ENCODE results near the gene ZNRF3.
"Not testable (repeated sequence)": the region's sequence is repeated elsewhere in the genome, so short reads cannot be mapped to it uniquely, and the experiment has no call there.

ZNRF3 gene

DNA sequence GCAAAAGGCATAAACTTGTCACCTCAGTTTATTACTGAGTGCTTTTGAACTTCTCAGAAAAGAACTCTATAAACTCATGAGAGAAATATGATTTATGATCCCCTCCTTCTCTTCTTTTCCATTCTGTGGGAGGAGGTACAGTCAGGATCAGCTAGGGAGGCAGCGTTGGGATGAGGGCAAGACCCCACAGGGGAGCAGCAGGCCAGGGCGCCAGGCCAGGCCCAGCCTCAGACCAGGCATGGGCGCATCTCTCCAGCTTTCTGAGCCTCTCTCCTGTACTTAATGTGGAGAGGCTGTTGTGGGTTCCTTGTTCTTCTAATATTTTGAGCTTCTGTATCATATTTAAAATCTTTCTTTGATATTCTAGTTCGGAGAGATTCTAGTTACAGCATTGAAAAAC is 106.5 kb downstream of the ZNRF3 start:
- no peak for DNase-seq

DNA sequence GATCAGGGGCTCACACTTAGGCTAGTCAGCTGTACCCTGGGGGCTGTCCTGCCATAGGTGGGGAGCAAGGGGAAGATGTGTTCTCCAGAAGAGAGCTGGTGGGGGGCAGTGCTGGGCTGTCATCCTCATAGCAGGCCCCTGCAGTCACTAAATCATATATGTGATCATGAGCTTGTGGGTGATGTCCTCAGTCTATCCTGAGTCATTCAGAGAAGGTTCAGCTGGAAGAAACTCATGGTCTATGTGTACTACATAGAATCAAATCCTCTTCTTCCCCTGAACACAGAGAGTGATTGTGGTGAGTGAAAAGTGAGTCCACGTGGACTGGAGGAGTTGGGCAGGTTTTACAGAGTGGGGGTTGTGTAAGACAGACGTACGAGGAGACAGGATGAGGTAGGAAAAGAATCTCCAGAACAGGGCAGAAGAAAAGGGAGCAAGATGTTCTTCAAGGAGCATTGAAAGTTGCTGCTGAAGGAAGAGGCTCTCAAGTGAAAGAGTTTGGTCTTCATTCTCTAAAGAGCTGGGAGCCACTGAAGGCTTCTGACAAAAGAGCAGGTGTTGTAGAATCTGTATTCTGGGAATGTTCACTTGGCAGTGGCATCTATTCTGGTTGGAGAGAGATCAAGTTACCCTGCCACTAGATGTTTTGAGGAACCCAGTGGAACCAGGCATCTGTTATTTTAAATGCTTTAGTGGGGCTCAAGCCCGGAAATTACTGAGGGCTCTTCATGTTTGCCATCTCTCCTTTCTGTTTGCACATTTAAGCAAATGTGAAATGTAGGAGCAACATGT is 109.4 kb downstream of the ZNRF3 start:
- peak; percentile 34 for DNase-seq

DNA sequence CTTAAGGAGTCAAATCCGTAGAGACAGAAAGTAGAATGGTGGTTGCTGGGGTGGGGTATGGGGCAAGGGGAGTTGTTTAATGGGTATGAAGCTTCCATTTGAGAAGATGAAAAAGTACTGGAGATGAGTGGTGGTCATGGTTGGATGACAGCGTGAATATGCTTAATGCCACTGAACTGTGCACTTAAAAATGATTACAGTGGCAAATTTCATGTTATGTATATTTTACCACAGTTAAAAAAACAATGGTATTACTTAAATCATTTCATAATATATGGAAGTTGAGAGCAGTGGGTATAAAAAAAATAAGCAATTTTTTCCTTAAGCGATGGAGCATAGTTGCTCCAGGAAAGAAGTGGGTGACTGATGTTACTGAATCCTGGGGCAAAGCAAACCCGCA is 111.2 kb downstream of the ZNRF3 start:
- no peak for DNase-seq

DNA sequence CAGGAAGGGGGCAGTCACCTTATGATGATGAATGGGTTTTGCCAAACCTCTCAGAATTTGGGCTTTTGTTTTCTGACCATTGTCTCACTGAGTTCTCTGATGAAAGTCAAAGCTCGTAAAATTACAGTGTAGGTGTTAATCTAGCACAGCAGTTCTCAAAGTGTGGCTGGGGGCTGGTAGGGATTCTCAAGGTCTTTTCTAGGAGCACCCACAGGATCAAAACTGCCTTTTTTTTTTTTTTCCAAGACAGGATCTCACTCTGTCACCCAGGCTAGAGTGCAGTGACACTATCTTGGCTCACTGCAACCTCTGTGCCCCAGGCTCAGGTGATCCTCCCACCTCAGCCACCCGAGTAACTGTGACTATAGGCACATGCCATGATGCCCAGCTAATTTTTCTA is 112.2 kb downstream of the ZNRF3 start:
- no peak for DNase-seq

DNA sequence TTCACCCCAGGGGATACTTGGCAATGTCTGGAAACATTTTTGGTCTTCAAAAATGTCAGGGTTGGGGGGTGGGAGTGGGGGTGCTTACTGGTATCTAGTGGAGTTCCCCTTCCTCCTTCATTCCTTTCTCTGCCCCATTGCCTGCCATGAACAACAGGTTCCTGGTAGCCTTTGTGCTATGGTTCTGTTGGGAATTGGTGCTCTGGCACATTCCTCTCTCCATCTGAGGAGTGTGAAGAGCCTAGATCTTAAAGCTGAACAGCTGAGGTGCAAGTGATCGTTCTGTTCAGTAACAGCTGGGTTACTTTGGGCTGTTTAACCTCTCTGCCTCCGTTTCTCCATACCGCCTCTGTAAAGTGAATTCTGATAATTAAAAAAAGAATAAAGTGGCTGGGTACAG is 114.0 kb downstream of the ZNRF3 start:
- no peak for DNase-seq

DNA sequence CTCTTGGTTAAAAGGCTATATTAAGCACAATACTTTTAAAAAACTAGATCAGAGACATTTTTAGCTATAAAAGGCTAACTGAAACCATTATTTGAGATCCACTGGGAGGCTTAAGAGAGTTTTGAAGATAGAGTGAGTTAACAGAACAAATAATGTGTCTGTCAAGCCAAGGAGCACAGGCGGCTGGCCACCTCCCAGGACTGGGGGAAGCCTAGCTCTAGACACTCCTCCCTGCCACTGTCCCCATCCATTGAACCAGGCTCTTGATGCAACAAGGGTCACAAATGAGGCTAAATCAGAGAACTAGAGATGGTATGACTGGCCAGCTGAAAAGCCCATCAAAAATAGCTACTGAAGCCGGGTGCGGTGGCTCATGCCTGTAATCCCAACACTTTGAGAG is 115.3 kb downstream of the ZNRF3 start:
- DNase-seq, result no peak

DNA sequence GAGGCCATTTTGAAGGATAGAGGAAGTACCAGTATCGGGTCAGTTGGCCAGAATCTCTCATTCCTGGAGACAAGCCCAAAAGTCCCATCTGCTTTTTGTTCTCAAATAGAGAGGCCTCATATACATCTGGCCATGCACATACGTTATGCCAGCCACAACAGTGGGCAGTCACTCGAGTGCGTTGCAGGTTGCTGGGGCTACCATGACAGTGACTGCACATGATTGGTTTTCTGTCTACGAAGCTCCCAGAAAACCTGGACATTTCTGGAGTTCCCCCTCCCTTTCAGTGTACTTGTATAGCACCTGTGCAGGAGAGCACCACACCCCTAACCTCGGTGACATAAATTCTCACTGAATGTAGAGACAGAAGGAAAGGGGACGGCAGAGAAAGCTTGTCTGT is 116.1 kb downstream of the ZNRF3 start:
- no peak for DNase-seq

DNA sequence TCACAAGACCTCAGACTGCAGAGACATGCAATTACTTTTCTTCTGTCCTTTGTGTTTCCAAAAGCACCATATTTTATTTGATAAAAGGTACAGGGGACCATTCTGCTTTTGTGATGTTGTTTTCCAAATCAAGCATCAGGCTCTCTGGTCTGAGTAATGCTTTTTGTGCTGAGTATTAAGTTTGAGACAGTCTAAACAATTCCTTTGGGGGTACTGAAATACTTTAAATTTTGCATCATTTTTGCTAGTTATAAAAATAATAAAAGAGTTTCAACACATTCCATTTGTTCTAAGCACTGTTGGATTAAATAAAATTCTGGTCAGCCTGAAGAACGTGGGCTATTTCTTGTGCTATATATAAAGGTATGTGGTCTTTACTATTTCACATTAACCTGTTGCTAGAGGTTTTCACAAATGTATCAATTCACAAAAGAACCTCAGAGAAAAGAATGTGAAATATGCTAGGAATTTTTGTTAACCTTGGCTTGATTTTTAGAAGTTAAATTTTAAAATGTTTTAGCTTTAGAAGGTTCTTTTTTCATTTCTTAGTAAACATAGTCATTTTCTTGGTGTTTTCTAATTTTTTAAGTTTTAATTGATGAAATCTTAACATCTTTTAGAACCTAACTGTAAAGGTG is 116.7 kb downstream of the ZNRF3 start:
- DNase-seq, result no peak

DNA sequence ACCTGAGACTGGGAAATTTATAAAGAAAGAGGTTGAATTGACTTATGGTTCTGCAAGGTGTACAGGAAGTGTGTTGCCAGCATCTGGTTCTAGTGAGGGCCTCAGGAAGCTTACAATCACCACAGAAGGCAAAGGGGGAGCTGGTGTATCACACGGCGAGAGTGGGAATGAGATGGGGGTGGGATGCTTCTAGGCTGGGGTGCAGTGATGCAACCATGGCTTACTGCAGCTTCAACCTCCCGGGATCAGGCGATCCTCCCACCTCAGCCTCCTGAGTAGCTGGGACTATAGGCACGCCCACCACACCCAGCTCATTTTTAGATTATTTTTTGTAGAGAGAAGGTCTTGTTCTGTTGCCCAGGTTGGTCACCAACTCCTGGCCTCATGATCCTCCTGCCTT is 117.3 kb downstream of the ZNRF3 start:
- DNase-seq, result no peak

DNA sequence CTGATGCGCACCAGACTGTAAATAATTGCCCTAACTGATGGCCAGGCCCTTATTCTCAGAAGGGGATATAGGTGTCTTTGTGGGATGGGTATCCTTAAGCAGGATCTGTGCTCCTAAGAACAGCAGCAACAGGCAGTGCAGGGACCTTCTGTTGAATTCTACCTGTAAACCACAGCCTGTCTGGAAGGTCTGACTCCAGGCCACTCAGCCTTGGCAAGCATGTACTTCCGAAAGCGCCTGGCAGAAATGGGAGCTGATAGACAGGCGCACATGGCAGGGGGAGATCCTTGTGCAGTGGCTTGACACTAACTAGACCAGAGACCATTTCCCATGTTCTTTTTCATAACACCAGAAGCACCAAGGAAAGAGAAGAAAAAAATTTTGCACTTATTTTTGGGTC is 119.2 kb downstream of the ZNRF3 start:
- DNase-seq, result no peak

DNA sequence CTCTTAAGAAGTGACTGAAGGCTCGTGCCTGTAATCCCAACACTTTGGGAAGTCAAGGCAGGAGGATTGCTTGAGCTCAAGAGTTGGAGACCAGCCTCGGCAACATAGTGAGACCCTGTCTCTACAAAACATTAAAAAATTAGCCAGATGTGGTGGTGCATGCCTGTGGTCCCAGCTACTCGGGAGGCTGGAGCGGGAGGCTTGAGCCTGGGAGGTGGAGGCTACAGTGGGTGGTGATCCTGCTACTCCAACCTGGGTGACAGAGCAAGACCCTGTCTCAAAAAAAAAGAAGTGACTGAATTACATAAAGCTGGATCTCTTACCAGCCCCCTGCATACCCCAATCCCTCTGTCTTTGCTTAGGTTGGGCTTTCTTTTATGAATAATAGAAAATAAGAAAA is 120.2 kb downstream of the ZNRF3 start:
- DNase-seq, result no peak

DNA sequence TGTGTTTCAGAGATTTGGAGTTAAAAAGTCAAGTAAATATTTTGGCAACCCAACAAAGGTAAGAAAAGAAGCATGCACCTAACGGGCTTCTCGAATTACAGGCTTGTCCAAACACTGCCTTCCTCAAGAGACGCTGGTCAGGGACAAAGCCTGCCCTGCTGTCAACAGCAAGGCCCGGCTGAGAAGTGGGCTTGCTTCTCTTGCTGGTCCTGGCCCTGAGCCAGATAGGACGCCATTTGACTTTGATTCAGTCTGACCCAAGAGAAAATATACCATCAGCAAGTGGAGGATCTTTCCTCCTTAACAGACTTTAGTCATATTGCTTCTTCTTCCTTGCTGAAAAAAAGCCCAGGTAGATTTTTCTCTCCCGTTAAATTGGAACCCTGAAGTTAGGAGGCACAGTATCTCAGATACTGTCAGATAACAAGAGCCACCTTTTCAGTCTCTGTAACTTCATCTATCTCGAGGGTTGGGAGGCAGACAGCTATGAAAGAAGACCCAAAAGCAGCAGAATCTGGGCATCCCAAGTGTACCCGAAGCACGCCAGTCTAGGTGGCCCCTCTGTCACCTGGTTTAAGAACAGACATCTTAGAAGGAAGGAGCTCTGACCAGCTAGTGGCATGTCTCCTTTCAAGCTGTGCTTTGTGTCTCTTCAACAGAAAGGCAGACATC is 120.7 kb downstream of the ZNRF3 start:
- no peak for DNase-seq

DNA sequence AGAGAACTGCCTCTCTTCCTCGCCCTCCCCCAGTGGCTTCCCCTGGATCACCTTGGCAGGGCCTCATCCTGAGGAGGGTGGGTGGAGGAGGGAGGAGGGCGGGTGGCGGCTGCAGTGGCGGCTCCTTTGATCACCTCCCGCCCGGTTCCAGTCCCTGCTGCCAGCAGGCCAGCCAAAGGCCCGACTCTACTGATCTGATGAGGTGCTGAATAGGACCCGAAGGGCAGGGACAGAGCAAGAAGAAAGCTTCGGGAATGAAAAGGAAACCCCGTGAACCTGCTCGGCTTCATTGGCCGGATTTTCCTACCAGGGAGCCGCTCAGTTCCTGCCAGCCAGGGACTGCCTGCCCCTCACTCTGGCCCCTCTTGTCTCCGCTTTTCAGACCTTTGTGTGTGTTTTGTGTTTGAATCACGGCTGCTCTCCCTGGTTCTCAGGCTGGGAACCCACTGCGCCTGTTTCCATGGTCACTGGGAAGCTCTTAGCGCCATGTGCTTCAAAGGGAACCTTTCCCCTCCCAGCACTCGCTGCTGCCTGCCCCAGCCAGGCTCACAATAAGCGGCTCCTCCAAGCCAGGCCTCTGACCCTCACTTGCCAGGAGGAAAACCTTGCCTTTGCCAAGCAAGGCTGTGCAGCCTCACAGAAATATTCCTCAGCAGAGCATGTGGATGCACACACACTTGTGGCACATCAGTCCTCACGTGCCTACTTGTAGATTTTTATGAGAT is 121.4 kb downstream of the ZNRF3 start:
- DNase-seq, result no peak

DNA sequence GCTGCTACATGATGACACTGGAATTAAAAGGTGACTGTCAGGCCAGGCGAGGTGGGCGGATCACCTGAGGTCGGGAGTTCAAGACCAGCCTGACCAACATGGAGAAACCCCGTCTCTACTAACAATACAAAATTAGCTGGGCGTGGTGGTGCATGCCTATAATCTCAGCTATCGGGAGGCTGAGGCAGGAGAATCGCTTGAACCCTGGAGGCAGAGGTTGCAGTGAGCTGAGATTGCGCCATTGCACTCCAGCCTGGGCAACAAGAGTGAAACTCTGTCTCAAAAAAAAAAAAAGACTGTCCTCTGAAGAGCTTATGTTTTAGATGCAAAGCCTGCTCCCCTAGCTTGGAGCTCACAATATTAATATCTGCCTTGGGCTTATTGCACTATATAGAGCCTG is 122.4 kb downstream of the ZNRF3 start:
- DNase-seq, result not testable (repeated sequence)

DNA sequence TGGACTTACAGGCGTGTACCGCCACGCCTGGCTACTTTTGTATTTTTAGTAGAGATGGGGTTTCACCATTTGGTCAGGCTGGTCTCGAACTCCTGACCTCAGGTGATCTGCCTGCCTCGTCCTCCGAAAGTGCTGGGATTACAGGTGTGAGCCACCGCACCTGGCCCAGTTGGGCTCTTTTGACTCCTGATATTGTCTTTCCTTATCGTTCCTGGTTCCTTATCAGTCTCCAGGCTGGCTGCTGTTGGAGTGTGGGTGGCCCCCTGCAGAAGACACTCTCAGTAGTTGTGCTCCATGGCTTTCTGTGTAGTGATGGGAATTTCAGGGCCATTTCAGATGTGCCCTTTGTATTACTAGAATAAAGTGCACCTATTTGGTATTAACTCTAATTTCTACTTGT is 123.0 kb downstream of the ZNRF3 start:
- no peak for DNase-seq

DNA sequence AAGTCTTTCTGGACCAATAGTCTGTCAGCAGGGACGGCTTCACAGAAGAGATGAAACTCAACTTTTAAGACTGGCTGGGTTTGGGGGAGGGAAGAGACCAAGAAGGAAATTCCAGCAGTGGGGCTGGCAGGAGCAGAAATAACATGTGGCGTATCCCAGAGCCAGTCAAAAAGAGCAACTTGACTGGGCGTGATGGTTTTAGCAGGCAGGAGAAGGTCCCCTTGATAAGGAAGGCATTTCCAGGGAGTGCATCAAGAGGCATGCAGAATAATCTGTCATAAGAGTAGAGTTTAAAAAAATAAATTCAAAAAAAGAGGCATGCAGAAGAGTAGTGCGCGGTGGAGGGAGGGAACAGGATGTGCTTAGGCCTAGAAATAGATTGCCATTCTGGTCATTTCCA is 125.8 kb downstream of the ZNRF3 start:
- DNase-seq, result no peak

DNA sequence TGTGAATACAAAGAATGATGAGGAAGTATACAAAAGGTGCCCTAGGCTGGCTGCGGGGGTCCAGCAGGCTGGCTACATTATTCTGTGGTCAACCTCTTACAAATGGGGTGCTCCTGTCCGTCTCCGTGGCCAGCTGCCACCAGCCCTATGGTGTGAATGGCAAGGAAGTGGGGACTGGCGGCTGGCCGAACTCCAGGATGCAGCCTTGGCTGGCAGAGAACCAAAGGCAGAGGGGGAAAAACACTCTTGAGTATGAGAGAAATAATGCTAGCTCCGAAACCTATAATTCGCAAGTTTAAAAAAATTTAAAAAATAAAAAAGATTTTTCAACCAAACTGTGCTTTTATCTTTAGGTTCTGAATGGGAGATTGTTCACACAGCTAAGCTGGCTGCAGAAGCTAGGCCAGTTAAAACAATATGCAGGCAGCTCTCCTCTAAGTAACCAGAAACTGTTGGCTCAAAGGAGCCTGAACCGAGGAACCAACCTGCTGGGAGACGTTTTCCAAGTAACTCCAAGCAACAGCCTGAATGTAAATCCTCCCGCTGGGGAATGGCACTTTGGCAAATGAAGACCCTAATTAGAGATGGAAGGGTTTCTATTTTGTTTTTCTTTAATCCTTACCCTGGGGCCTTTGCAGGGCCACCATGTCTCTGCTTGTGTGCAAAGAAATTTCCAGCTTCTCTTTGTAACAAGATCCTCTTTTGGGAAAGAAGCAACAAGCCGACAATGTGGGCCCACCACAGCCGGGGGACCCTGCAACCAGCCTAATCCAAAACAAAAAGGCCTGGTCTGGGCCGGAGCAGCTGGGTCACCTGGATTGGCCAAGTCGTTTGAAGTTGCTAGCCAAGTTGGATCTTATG is 128.1 kb downstream of the ZNRF3 start:
- no peak for DNase-seq

DNA sequence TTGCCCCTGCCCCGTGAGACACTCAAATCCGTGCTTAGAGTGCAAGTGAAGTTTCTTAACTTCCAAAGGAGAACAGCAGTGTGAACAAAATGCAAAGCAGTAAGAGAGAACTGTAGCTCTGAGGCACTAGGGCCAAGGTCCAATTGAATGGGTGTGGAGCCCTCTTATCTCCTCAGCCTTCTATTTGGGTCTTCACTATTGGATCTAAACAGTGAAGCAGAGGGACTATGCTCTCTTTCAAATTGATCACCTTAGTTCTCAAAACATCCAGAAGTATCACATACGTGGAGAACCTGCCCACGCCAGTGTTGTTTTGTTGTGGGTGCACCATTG is 128.7 kb downstream of the ZNRF3 start:
- DNase-seq, result no peak

DNA sequence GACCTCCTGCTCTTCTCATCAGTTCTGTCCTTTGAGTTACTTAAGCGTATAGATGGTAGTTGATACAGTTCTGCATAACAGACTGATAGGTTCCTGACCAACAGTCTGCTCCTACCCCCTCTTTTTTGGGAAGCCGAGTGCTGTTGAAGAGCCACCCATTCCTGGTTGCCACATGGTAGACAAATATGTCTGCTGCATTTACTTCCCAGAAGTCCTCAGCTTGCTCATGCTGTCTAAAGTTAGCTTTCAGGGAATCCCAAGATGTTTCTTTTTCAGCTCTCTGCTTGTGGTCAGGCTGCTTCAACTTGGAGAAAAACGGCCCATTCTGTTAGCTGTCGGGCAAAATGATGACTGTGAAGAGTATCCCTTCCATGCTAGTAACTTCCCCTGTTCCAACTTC is 129.6 kb downstream of the ZNRF3 start:
- no peak for DNase-seq

DNA sequence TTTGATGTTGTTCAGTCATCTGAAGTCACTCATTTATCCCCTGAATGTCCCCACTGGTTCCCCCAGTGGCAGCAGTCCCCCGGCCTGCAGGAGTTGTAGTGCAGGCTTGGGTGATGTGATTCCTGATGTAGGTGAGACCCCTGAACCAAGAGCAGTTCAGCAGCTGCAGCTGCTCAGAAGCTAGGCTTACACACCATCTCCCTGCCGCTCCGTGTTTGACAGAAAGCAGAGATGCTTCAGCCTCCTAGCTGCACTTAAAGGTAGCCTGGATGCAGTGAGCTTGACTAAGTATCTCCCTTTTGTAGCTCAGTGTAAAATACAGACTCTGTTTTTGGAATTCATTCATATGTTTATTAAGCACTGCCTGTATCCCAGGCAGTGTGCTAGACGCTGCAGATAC is 130.9 kb downstream of the ZNRF3 start:
- DNase-seq, result no peak

DNA sequence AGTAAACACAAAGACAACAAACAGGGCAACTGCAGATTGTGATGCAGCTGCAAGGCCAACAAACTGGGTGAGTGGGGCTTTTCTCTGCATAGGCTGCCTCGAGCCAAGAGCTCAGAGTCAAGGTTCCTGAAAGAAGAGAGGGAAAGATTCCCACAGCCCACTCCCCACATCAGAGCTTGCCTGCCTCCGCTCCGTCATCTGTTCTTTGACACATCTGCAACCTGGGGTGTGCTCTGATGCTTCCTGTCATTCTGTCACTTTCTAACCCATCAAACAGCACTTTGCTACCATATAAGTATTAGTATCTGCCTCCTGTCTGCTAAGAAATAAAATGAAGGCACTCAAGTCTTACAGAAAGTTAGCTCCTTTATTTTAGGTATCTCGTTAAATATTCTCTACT is 131.4 kb downstream of the ZNRF3 start:
- DNase-seq, result no peak

DNA sequence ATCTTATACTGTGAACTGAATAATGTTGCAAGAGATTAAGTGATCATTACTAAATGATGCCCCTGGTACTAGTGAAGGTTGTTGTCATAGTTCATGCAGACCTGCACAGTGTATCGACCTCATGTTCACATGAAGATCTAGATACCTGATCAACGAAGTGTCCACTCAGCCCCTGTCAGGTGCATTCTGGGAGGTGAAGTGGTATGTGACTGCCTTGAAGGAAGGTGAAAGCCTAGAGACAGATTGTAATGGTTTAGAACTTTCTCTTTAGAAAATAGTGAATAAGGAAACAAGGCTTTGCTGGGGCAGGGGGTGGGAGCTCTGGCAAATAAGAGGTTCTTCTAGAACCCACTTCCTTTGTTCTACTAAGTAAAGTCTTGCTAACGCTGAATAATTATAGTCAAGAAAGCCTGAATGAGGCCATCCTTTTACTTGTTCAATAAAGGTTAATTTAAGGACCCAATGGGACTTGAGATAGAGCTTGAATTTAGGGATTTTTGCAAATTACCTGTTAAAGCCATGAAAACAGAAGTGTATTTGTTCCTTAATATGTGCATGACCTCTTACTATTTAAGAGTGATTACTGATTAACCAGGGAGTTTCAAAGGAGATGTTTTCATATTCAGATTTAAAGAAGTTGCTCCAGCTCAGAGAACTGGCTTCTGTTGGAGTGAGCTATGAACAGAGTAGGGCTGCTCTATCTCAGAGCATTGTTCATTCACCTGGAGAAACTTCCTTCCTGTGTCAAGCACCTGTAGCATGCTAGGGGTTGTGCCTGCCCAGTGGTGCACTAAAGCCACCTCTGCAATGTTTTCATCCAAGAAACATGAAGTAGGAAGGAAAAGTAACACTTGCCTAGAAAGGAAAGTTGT is 132.9 kb downstream of the ZNRF3 start:
- no peak for DNase-seq
